ENCODE measurements around the gene APLF. TPM values are rescaled to one million over a fixed set of nuclear protein-coding genes. Genes with fewer than 3 reads are reported as not detected.
"Not testable (repeated sequence)": the region's sequence is repeated elsewhere in the genome, so short reads cannot be mapped to it uniquely, and the experiment has no call there.

Gene APLF
- total RNA-seq, 1 experiment from 2014 or later = 2.1 TPM

GRCh38 chr2:68476454-68476853 lies 9.1 kb downstream of the APLF start:
- H3K36me3 ChIP-seq (replicated peaks; ENCODE audit: control insufficient read depth, insufficient read depth, low read length) = no peaks in the 10 kb centered on the region
- DNase-seq = no peak
- H3K4me3 ChIP-seq (ENCODE audit: insufficient read depth, low read depth, low read length) = no peak overlapping the region
- H3K27me3 ChIP-seq (ENCODE audit: control insufficient read depth, insufficient read depth, low read length) = no peaks in the 10 kb centered on the region

- Histone ChIP-seq H3K27me3 (ENCODE audit: control insufficient read depth, insufficient read depth, low read length) (no peaks in the 10 kb centered on the region), H3K4me3 (ENCODE audit: insufficient read depth, low read depth, low read length) (no peak overlapping the region), H3K36me3 (replicated peaks; ENCODE audit: control insufficient read depth, insufficient read depth, low read length) (no peaks in the 10 kb centered on the region)
Observed at GRCh38 chr2:68478688-68479087, 11.3 kb downstream of the APLF start.

GRCh38 chr2:68482296-68482820 lies 15.0 kb downstream of the APLF start:
- no peak for DNase-seq

More at GRCh38 chr2:68478688-68479087, 11.3 kb downstream of the APLF start:
- no peak for DNase-seq

GRCh38 chr2:68483011-68483410 lies 15.6 kb downstream of the APLF start:
- Histone ChIP-seq H3K27me3 (ENCODE audit: control insufficient read depth, insufficient read depth, low read length) (no peaks in the 10 kb centered on the region), H3K4me3 (ENCODE audit: insufficient read depth, low read depth, low read length) (no peak overlapping the region), H3K36me3 (replicated peaks; ENCODE audit: control insufficient read depth, insufficient read depth, low read length) (no peaks in the 10 kb centered on the region)
- no peak for DNase-seq

More at GRCh38 chr2:68482296-68482820, 15.0 kb downstream of the APLF start:
- no peaks in the 10 kb centered on the region for H3K27me3 ChIP-seq (ENCODE audit: control insufficient read depth, insufficient read depth, low read length)
- no peaks in the 10 kb centered on the region for H3K36me3 ChIP-seq (replicated peaks; ENCODE audit: control insufficient read depth, insufficient read depth, low read length)
- H3K4me3 ChIP-seq (ENCODE audit: insufficient read depth, low read depth, low read length) = no peak overlapping the region

- no peak for DNase-seq
- H3K27me3 ChIP-seq (ENCODE audit: control insufficient read depth, insufficient read depth, low read length) = no peaks in the 10 kb centered on the region
- no peaks in the 10 kb centered on the region for H3K36me3 ChIP-seq (replicated peaks; ENCODE audit: control insufficient read depth, insufficient read depth, low read length)
- H3K4me3 ChIP-seq (ENCODE audit: insufficient read depth, low read depth, low read length) = no peak overlapping the region
Observed at GRCh38 chr2:68487773-68488355, 20.5 kb downstream of the APLF start.

GRCh38 chr2:68488605-68489004 lies 21.2 kb downstream of the APLF start:
- H3K4me3 ChIP-seq (ENCODE audit: insufficient read depth, low read depth, low read length) = not testable (repeated sequence)

GRCh38 chr2:68489282-68489681 lies 21.9 kb downstream of the APLF start:
- DNase-seq = no peak
- Histone ChIP-seq H3K36me3 (replicated peaks; ENCODE audit: control insufficient read depth, insufficient read depth, low read length) (no peaks in the 10 kb centered on the region), H3K27me3 (ENCODE audit: control insufficient read depth, insufficient read depth, low read length) (no peaks in the 10 kb centered on the region), H3K4me3 (ENCODE audit: insufficient read depth, low read depth, low read length) (no peak overlapping the region)

More at GRCh38 chr2:68488605-68489004, 21.2 kb downstream of the APLF start:
- DNase-seq; H3K36me3 ChIP-seq (replicated peaks; ENCODE audit: control insufficient read depth, insufficient read depth, low read length); H3K27me3 ChIP-seq (ENCODE audit: control insufficient read depth, insufficient read depth, low read length): not testable (repeated sequence)

- DNase-seq = no peak
- H3K36me3 ChIP-seq (replicated peaks; ENCODE audit: control insufficient read depth, insufficient read depth, low read length) = no peaks in the 10 kb centered on the region
- H3K27me3 ChIP-seq (ENCODE audit: control insufficient read depth, insufficient read depth, low read length) = no peaks in the 10 kb centered on the region
- no peak overlapping the region for H3K4me3 ChIP-seq (ENCODE audit: insufficient read depth, low read depth, low read length)
Observed at GRCh38 chr2:68491582-68491981, 24.2 kb downstream of the APLF start.

GRCh38 chr2:68499133-68499532 lies 31.7 kb downstream of the APLF start:
- H3K4me3 ChIP-seq (ENCODE audit: insufficient read depth, low read depth, low read length) = no peak overlapping the region
- no peak for DNase-seq

GRCh38 chr2:68500649-68501048 lies 33.3 kb downstream of the APLF start:
- DNase-seq = no peak
- no peak overlapping the region for H3K4me3 ChIP-seq (ENCODE audit: insufficient read depth, low read depth, low read length)
- no peaks in the 10 kb centered on the region for H3K36me3 ChIP-seq (replicated peaks; ENCODE audit: control insufficient read depth, insufficient read depth, low read length)
- H3K27me3 ChIP-seq (ENCODE audit: control insufficient read depth, insufficient read depth, low read length) = no peaks in the 10 kb centered on the region

More at GRCh38 chr2:68499133-68499532, 31.7 kb downstream of the APLF start:
- H3K36me3 ChIP-seq (replicated peaks; ENCODE audit: control insufficient read depth, insufficient read depth, low read length) = no peaks in the 10 kb centered on the region
- no peaks in the 10 kb centered on the region for H3K27me3 ChIP-seq (ENCODE audit: control insufficient read depth, insufficient read depth, low read length)

GRCh38 chr2:68501768-68502167 lies 34.4 kb downstream of the APLF start:
- no peaks in the 10 kb centered on the region for H3K27me3 ChIP-seq (ENCODE audit: control insufficient read depth, insufficient read depth, low read length)
- DNase-seq = no peak
- no peaks in the 10 kb centered on the region for H3K36me3 ChIP-seq (replicated peaks; ENCODE audit: control insufficient read depth, insufficient read depth, low read length)
- no peak overlapping the region for H3K4me3 ChIP-seq (ENCODE audit: insufficient read depth, low read depth, low read length)

- DNase-seq = no peak
- Histone ChIP-seq H3K27me3 (ENCODE audit: control insufficient read depth, insufficient read depth, low read length) (no peaks in the 10 kb centered on the region), H3K36me3 (replicated peaks; ENCODE audit: control insufficient read depth, insufficient read depth, low read length) (no peaks in the 10 kb centered on the region), H3K4me3 (ENCODE audit: insufficient read depth, low read depth, low read length) (no peak overlapping the region)
Observed at GRCh38 chr2:68505603-68506159, 38.3 kb downstream of the APLF start.

GRCh38 chr2:68506170-68506569 lies 38.8 kb downstream of the APLF start:
- H3K4me3 ChIP-seq (ENCODE audit: insufficient read depth, low read depth, low read length) = no peak overlapping the region
- no peaks in the 10 kb centered on the region for H3K27me3 ChIP-seq (ENCODE audit: control insufficient read depth, insufficient read depth, low read length)
- no peak for DNase-seq

GRCh38 chr2:68512326-68512725 lies 44.9 kb downstream of the APLF start:
- DNase-seq = no peak

More at GRCh38 chr2:68506170-68506569, 38.8 kb downstream of the APLF start:
- H3K36me3 ChIP-seq (replicated peaks; ENCODE audit: control insufficient read depth, insufficient read depth, low read length) = no peaks in the 10 kb centered on the region

GRCh38 chr2:68512966-68513365 lies 45.6 kb downstream of the APLF start:
- Histone ChIP-seq H3K27me3 (ENCODE audit: control insufficient read depth, insufficient read depth, low read length) (no peaks in the 10 kb centered on the region), H3K4me3 (ENCODE audit: insufficient read depth, low read depth, low read length) (no peak overlapping the region), H3K36me3 (replicated peaks; ENCODE audit: control insufficient read depth, insufficient read depth, low read length) (no peaks in the 10 kb centered on the region)
- no peak for DNase-seq

More at GRCh38 chr2:68512326-68512725, 44.9 kb downstream of the APLF start:
- Histone ChIP-seq H3K36me3 (replicated peaks; ENCODE audit: control insufficient read depth, insufficient read depth, low read length) (no peaks in the 10 kb centered on the region), H3K27me3 (ENCODE audit: control insufficient read depth, insufficient read depth, low read length) (no peaks in the 10 kb centered on the region), H3K4me3 (ENCODE audit: insufficient read depth, low read depth, low read length) (no peak overlapping the region)

Data from H7 (cell line).